Fibroblast of lung (primary cell): ENCODE measurements around the gene LRMDA.

Experiments used
- CTCF ChIP-seq, 2 donors: IDR thresholded peaks in 1 of 2; conservative IDR thresholded peaks in 1 of 2; 1 replicate in 1 of 2; 2 replicates in 1 of 2; pipeline ENCODE4 v1.5.1; 2011 to 2012; ENCODE audit warnings: low read length in 2 of 2, control low read depth in 1 of 2, inconsistent platforms in 1 of 2, low read depth in 1 of 2, mild to moderate bottlenecking in 1 of 2
- EZH2 ChIP-seq: IDR thresholded peaks from 2 replicates; pipeline ENCODE4 v1.5.1; 2012; ENCODE audit warnings: low read length, control low read depth, mild to moderate bottlenecking; ENCODE audit errors: missing control alignments

GRCh38 chr10:76205361-76205760, 773.9 kb downstream of the LRMDA start:
- no peak for TF ChIP-seq CTCF (conservative IDR thresholded peaks at IDR 0.05 in 1 of 2, IDR thresholded peaks at IDR 0.05 in 1 of 2; ENCODE audit: low read depth in 1 of 2, low read length in 2 of 2)
- TF ChIP-seq EZH2 = no peak
